Measurements from ENCODE around the gene DIAPH3.

The DIAPH3 gene

DNA sequence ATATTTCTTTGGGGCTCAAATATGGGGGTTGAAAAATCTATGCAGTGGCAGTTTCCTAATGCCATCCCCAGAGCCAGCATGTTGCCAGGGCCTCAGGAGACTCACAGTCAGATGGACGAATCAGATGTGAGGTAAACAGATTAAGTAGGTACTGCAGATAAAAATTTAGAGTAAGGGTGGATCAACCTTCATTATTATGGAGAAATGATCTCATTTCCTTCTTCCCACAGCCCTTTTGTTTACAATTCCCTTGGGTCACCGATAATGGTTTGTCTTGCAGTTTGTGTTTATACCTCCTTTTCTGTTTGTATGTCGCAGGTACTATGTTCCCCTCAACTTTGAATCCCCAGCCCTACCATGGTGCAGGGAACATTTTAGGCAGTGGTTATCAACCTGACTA lies 20.0 kb downstream of the DIAPH3 start:
- no peaks in the 10 kb centered on the region for H3K9me3 ChIP-seq (ENCODE audit: insufficient read depth, low read length)
- peaks cover 87% of the 10 kb centered on the region for H3K79me2 ChIP-seq (ENCODE audit: low read length)
- no peak overlapping the region for H2AFZ ChIP-seq (ENCODE audit: low read depth, low read length)
- H3K36me3 ChIP-seq (replicated peaks; ENCODE audit: low read depth, low read length): no peaks in the 10 kb centered on the region
- no peaks in the 10 kb centered on the region for H3K4me1 ChIP-seq (ENCODE audit: low read length)
- H3K27ac ChIP-seq (ENCODE audit: low read length): no peak overlapping the region
- TF ChIP-seq EZH2phosphoT487 (IDR thresholded peaks at IDR 0.05; ENCODE audit: low read depth) (no peak), CTCF (IDR thresholded peaks at IDR 0.05; ENCODE audit: low read depth, low read length) (no peak)
- no peak overlapping the region for H3K4me2 ChIP-seq (ENCODE audit: low read length)
- H3K4me3 ChIP-seq (ENCODE audit: low read length): no peak overlapping the region
- H4K20me1 ChIP-seq (ENCODE audit: insufficient read depth, low read length): peaks cover 66% of the 10 kb centered on the region
- no peak overlapping the region for H3K9ac ChIP-seq (ENCODE audit: low read length)
- no peaks in the 10 kb centered on the region for H3K27me3 ChIP-seq (ENCODE audit: low read depth, low read length)

DNA sequence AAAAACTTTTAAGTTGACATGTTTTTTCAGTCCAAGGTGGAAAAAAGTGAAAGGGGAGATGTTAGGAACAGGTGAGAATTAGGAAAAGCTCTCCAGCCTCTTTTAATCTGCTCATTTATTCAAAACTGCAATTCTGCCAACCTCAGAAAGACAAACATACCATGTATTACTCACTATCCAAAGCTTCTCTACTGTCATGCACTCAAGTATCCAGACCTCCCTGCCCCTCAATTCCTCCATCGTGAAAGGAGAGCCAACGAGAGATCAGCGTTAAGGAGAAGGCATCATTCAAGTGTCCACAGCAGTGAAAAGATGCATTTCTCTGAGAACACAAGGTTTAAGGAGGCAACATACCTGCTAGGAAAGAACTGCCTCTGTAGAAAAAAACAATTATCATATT lies 24.5 kb downstream of the DIAPH3 start:
- Histone ChIP-seq H3K9me3 (ENCODE audit: insufficient read depth, low read length) (no peaks in the 10 kb centered on the region), H3K27me3 (ENCODE audit: low read depth, low read length) (no peaks in the 10 kb centered on the region), H3K36me3 (replicated peaks; ENCODE audit: low read depth, low read length) (peaks cover 2% of the 10 kb centered on the region), H2AFZ (ENCODE audit: low read depth, low read length) (no peak overlapping the region), H3K27ac (ENCODE audit: low read length) (no peak overlapping the region), H4K20me1 (ENCODE audit: insufficient read depth, low read length) (peaks cover 35% of the 10 kb centered on the region), H3K4me1 (ENCODE audit: low read length) (no peaks in the 10 kb centered on the region), H3K79me2 (ENCODE audit: low read length) (peaks cover 59% of the 10 kb centered on the region), H3K9ac (ENCODE audit: low read length) (no peak overlapping the region), H3K4me3 (ENCODE audit: low read length) (no peak overlapping the region), H3K4me2 (ENCODE audit: low read length) (no peak overlapping the region)
- no peak for TF ChIP-seq EZH2phosphoT487 (IDR thresholded peaks at IDR 0.05; ENCODE audit: low read depth)
- TF ChIP-seq CTCF (IDR thresholded peaks at IDR 0.05; ENCODE audit: low read depth, low read length): no peak

- no peak for TF ChIP-seq EZH2phosphoT487 (IDR thresholded peaks at IDR 0.05; ENCODE audit: low read depth)
- TF ChIP-seq CTCF (IDR thresholded peaks at IDR 0.05; ENCODE audit: low read depth, low read length): no peak
- Histone ChIP-seq H3K9ac (ENCODE audit: low read length) (no peak overlapping the region), H4K20me1 (ENCODE audit: insufficient read depth, low read length) (peaks cover 30% of the 10 kb centered on the region), H3K36me3 (replicated peaks; ENCODE audit: low read depth, low read length) (peaks cover 4% of the 10 kb centered on the region), H3K4me1 (ENCODE audit: low read length) (no peaks in the 10 kb centered on the region), H3K79me2 (ENCODE audit: low read length) (peaks cover 53% of the 10 kb centered on the region), H3K4me2 (ENCODE audit: low read length) (no peak overlapping the region), H3K9me3 (ENCODE audit: insufficient read depth, low read length) (no peaks in the 10 kb centered on the region), H3K4me3 (ENCODE audit: low read length) (no peak overlapping the region), H3K27ac (ENCODE audit: low read length) (no peak overlapping the region), H2AFZ (ENCODE audit: low read depth, low read length) (no peak overlapping the region), H3K27me3 (ENCODE audit: low read depth, low read length) (no peaks in the 10 kb centered on the region)
These were observed 25.1 kb downstream of the DIAPH3 start for GRCh38 chr13:60138674-60139073.

DNA sequence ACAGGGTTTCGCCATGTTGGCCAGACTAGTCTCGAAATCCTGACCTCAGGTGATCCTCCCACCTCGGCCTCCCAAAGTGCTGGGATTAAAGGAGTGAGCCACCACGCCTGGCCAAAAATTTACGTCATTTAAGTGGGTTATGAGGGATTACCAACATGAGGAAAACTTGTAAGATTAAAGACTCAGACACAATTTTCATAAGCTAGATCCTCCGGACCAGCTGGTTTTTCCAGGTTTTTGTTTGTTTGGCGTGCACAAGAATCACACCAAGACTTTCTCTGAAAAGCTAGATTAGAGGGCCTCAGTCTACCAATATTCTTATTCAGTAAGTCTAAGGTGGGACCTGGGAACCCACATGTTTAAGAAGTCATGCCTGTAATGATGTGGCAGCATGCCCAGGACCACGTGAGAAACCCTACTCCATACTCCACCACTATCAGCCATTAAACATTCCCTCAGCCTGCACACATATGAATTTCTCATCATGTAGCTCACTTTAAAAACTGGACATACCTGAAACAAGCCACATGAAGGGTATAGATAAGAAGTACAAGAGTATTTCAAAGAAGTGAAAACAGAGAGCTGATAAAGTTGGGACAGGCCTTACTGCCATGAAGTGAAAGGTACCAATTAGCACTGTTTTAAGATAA lies 25.7 kb downstream of the DIAPH3 start:
- Histone ChIP-seq H4K20me1 (ENCODE audit: insufficient read depth, low read length) (peaks cover 23% of the 10 kb centered on the region), H3K79me2 (ENCODE audit: low read length) (peaks cover 46% of the 10 kb centered on the region), H2AFZ (ENCODE audit: low read depth, low read length) (no peak overlapping the region), H3K9me3 (ENCODE audit: insufficient read depth, low read length) (no peaks in the 10 kb centered on the region), H3K27ac (ENCODE audit: low read length) (no peak overlapping the region), H3K4me3 (ENCODE audit: low read length) (no peak overlapping the region), H3K36me3 (replicated peaks; ENCODE audit: low read depth, low read length) (peaks cover 4% of the 10 kb centered on the region), H3K4me2 (ENCODE audit: low read length) (no peak overlapping the region), H3K27me3 (ENCODE audit: low read depth, low read length) (no peaks in the 10 kb centered on the region), H3K4me1 (ENCODE audit: low read length) (no peaks in the 10 kb centered on the region), H3K9ac (ENCODE audit: low read length) (no peak overlapping the region)
- TF ChIP-seq CTCF (IDR thresholded peaks at IDR 0.05; ENCODE audit: low read depth, low read length) (no peak), EZH2phosphoT487 (IDR thresholded peaks at IDR 0.05; ENCODE audit: low read depth) (no peak)

Data from OCI-LY3 (cell line).